Left lung (tissue), 10 donors: Measurements from ENCODE around the gene OASL. TPM values are rescaled to one million over a fixed set of nuclear protein-coding genes. Genes with fewer than 3 reads are reported as not detected.

Experiments
- ATAC-seq: fragments of 200-7000 bp; cut with Tn5 transposase; one replicate; pipeline ENCODE4 v1.9.1; 2020; ENCODE audit warnings: moderate library complexity
- DNase-seq, 4 donors: peaks; one replicate each; pipeline ENCODE4 v3.0.0-alpha.2; 2013 to 2020
- H3K27ac ChIP-seq, 2 donors: fragments of 200-600 bp; sonication (generic) in 1 of 2; one replicate each; pipeline versions ENCODE4 v1.5.0 to v1.8.0; 2020 to 2021
- H3K27me3 ChIP-seq, 2 donors: fragments of 200-600 bp; sonication (generic) in 1 of 2; one replicate each; pipeline versions ENCODE4 v1.5.0 to v1.8.0; 2020 to 2021
- H3K36me3 ChIP-seq, 2 donors: fragments of 200-600 bp; sonication (generic) in 1 of 2; one replicate each; pipeline versions ENCODE4 v1.5.0 to v1.8.0; 2020 to 2021
- H3K4me1 ChIP-seq, 2 donors: fragments of 200-600 bp; one replicate each; pipeline ENCODE4 v1.8.0; 2021
- H3K4me3 ChIP-seq, 2 donors: fragments of 200-600 bp; sonication (generic) in 1 of 2; one replicate each; pipeline versions ENCODE4 v1.5.0 to v1.8.0; 2020 to 2021; ENCODE audit warnings: mild to moderate bottlenecking in 1 of 2
- H3K9me3 ChIP-seq, 2 donors: fragments of 200-600 bp; sonication (generic) in 1 of 2; one replicate each; pipeline versions ENCODE4 v1.5.0 to v1.8.0; 2020 to 2021
- intact Hi-C, 2 donors: fragments of 100-400 bp; cut with DNase I; formaldehyde crosslinking; loops; one replicate each; pipeline versions ENCODE4 v1.11.2 to v1.14.2; 2022
- polyA plus RNA-seq, 6 donors: library from polyadenylated mRNA; unstranded; fragments of 120-200 nt; gene quantifications; one replicate each; pipeline ENCODE4 v1.2.1, GENCODE V29; 2013; ENCODE audit not compliant: insufficient read length in 6 of 6
- total RNA-seq, 2 donors: library from RNA; stranded (reverse); fragmentation: NEBNext Ultra II Directional; extraction: Animal tissue kit (Norgen Biotek cat#: 25700); gene quantifications; one replicate each; pipeline ENCODE4 v1.2.1, GENCODE V29; 2021
- TF ChIP-seq, protein P1 (sequence below), 2 donors: fragments of 200-600 bp; sonication (generic) in 1 of 2; IDR thresholded peaks; one replicate each; pipeline versions ENCODE4 v1.5.0 to v1.8.0; 2021; ENCODE audit warnings: antibody characterized with exemption in 2 of 2
- donor health status: DM: no; HTN: yes; CAD: no.
- donor health status: DM: no; HTN: no; CAD: no.

Gene OASL
- total and polyA plus RNA-seq, 8 donors: 0.06 to 11.9 (median 0.32) TPM; not detected in 1

DNA sequence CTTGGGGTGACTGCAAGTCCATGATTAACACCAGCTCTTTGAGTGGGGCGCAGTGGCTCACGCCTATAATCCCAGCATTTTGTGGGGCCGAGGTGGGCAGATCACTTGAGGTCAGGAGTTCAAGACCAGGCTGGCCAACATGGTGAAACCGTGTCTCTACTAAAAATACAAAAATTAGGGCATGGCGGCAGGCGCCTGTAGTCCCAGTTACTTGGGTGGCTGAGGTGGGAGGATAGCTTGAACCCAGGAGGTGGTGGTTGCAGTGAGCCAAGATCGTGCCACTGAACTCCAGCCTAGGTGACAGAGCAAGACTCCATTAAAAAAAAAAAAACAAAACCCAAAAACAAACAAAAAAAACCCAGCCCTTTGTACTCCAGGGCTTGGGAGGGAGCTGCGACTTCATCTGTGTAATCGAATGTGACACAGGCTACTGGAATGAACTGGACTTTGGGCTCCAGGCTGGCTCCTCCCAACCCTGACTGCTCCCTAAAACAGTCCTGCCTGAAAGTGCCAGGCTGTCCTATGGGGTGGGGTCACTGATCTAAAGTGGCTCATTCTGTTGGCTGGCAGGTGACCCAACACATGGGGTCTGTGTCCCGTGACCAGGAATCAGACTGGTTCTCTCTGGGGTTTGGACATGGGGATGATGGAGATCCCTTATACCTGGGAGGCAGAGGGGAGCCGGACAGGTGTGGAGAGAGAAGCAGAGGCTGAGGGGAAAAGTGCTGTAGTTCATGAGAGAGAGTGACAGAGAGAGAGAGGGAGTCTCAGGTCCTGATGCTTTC lies 13.4 kb downstream of the OASL start:
- Histone ChIP-seq H3K36me3 (peaks cover 0 to 45% of the 10 kb centered on the region in 2 donors), H3K27me3 (no peaks in the 10 kb centered on the region), H3K4me1 (peaks cover 0 to 20% of the 10 kb centered on the region in 2 donors), H3K9me3 (peaks cover 0 to 2% of the 10 kb centered on the region in 2 donors), H3K27ac (peak overlapping the region in 1 of 2 donors; percentile 60), H3K4me3 (no peak overlapping the region)
- intact Hi-C loops: no loop called here
- DNase-seq (no peak), ATAC-seq (no peak)
- TF ChIP-seq, protein P1, sequence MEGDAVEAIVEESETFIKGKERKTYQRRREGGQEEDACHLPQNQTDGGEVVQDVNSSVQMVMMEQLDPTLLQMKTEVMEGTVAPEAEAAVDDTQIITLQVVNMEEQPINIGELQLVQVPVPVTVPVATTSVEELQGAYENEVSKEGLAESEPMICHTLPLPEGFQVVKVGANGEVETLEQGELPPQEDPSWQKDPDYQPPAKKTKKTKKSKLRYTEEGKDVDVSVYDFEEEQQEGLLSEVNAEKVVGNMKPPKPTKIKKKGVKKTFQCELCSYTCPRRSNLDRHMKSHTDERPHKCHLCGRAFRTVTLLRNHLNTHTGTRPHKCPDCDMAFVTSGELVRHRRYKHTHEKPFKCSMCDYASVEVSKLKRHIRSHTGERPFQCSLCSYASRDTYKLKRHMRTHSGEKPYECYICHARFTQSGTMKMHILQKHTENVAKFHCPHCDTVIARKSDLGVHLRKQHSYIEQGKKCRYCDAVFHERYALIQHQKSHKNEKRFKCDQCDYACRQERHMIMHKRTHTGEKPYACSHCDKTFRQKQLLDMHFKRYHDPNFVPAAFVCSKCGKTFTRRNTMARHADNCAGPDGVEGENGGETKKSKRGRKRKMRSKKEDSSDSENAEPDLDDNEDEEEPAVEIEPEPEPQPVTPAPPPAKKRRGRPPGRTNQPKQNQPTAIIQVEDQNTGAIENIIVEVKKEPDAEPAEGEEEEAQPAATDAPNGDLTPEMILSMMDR (IDR thresholded peaks at IDR 0.05): no peak

DNA sequence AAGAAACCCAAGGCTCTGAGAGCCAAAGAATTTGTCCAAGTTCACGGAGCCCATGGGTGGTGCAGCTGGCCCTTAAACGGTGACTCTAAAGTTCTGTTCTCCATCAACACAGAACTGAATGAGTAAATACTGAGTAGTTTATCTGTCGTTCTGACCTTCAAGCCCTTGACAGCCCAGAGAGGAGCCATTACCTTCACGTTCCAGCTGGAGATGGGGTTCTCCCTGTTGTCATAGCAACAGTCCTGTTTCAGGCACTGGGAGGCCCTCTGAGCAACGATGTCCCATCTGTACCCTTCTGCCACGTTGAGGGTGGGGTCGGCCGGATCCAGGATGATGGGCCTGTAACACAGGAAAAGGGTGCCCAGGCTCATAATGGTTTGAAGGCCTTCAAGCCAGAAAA lies 15.2 kb downstream of the OASL start:
- intact Hi-C loops: no loop called here
- Histone ChIP-seq H3K27me3 (no peaks in the 10 kb centered on the region), H3K27ac (no peak overlapping the region), H3K36me3 (peaks cover 0 to 41% of the 10 kb centered on the region in 2 donors), H3K4me1 (peaks cover 0 to 20% of the 10 kb centered on the region in 2 donors), H3K9me3 (peaks cover 0 to 2% of the 10 kb centered on the region in 2 donors), H3K4me3 (no peak overlapping the region)
- TF ChIP-seq, protein P1 (IDR thresholded peaks at IDR 0.05): no peak
- ATAC-seq: no peak
- DNase-seq: no peak

DNA sequence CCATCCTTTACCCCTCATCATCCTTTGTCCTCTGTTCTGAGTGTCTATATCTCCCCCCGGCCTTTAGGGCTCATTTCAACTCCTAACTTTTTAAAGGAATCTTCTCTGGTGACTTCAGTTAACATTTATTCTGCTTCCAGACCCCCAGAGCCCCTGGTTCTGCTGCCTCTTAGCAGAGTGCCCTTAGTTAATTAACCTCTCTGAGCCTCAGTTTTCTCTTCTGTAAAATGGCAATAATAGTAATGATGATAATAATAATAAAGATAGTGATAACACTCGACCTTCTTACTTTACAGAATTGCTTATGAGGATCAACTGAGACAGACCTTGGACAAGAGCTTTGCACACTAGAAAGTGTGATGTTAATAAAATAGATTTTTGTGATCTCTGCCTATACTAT lies 16.3 kb downstream of the OASL start:
- no peak for DNase-seq
- H3K4me1 ChIP-seq: peaks cover 0 to 20% of the 10 kb centered on the region in 2 donors
- H3K4me3 ChIP-seq: no peak overlapping the region
- H3K27me3 ChIP-seq: no peaks in the 10 kb centered on the region
- peaks cover 0 to 32% of the 10 kb centered on the region in 2 donors for H3K36me3 ChIP-seq
- no peak overlapping the region for H3K27ac ChIP-seq
- H3K9me3 ChIP-seq: peaks cover 0 to 2% of the 10 kb centered on the region in 2 donors
- TF ChIP-seq, protein P1 (IDR thresholded peaks at IDR 0.05): no peak
- intact Hi-C loops: no loop called here
- no peak for ATAC-seq

DNA sequence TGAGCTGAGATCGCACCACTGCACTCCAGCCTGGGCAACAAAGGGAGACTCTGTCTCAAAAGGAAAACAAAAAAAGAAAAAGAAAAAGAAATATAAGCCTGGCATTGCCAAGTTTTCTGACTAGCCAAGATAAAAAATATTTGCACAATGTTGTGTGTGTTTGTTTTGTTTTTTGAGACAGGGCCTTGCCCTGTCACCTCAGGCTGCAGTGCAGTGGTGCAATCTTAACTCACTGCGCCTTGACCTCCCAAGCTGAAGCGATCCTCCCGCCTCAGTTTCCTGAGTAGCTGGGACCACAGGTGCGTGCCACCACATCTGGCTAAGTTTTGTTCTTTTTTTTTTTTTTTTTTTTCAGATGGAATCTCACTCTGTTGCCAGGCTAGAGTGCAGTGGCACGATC lies 17.3 kb downstream of the OASL start:
- Histone ChIP-seq H3K4me3 (no peak overlapping the region), H3K27me3 (no peaks in the 10 kb centered on the region), H3K4me1 (peaks cover 0 to 20% of the 10 kb centered on the region in 2 donors), H3K27ac (no peak overlapping the region), H3K9me3 (no peaks in the 10 kb centered on the region), H3K36me3 (peaks cover 0 to 24% of the 10 kb centered on the region in 2 donors)
- no peak for DNase-seq
- intact Hi-C loops: no loop called here
- TF ChIP-seq, protein P1 (IDR thresholded peaks at IDR 0.05): no peak
- no peak for ATAC-seq

DNA sequence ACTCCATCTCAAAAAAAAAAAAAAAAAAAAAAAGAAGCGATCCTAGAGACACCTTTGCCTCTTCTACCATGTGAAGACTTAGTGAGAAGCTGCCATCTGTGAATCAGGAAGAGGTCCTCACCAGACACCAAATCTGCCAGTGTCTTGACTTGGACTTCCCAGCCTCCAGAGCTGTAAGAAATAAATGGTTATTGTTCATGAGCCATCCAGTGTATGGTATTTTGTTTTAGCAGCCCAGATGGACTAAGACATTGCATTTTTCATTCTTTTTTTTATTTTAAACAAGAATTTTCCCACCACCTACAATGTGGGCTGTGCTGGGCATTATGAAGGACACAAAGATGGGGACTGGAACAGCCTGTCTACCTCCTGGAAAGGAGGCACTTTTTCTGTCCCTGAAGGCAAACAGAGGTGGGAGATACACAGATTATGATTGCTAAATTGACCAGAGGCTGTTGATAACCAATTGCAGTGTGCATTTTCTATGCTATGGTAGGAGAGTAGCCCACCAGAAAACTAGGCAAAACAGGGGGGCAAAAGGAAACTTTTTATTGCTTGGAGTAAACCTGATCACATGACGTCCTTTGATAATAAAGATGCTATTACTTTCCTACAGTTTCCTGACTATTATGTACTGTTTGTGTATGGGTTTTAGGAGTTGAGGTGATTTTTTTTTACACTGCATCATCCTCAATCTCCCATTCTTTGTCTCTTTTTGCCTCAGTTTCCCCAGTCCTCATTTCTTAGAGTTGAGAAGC lies 20.0 kb downstream of the OASL start:
- no peaks in the 10 kb centered on the region for H3K9me3 ChIP-seq
- peaks cover 0 to 24% of the 10 kb centered on the region in 2 donors for H3K36me3 ChIP-seq
- no peak overlapping the region for H3K4me3 ChIP-seq
- peaks cover 0 to 12% of the 10 kb centered on the region in 2 donors for H3K4me1 ChIP-seq
- ATAC-seq (no peak), DNase-seq (no peak)
- intact Hi-C loops: no loop called here
- no peaks in the 10 kb centered on the region for H3K27me3 ChIP-seq
- TF ChIP-seq, protein P1 (IDR thresholded peaks at IDR 0.05): no peak
- no peak overlapping the region for H3K27ac ChIP-seq
